SK-N-MC (cell line): ENCODE measurements around the gene ZMYND8.

Experiments
- EZH2 ChIP-seq: fragments of 200-600 bp; sonication (generic); IDR thresholded peaks from one replicate; pipeline ENCODE4 v1.6.1; 2017; ENCODE audit warnings: antibody characterized with exemption
- FOXP2 ChIP-seq: optimal IDR thresholded peaks from 2 replicates; pipeline ENCODE3; 2011; ENCODE audit warnings: mild to moderate bottlenecking, moderate library complexity; ENCODE audit not compliant: insufficient read depth; ENCODE audit errors: extremely low read length, control extremely low read depth
- POLR2AphosphoS5 ChIP-seq: IDR thresholded peaks from 2 replicates; pipeline ENCODE4 v1.6.1; 2012; ENCODE audit warnings: mild to moderate bottlenecking, low read depth, low read length, borderline replicate concordance

GRCh38 chr20:47160240-47160639 lies 196.3 kb downstream of the ZMYND8 start:
- TF ChIP-seq POLR2AphosphoS5: no peak
- TF ChIP-seq EZH2: no peak
- no peak for TF ChIP-seq FOXP2
